ENCODE results near the gene LRIT2. TPM values are rescaled to one million over a fixed set of nuclear protein-coding genes. Genes with fewer than 3 reads are reported as not detected.

Gene LRIT2, protein sequence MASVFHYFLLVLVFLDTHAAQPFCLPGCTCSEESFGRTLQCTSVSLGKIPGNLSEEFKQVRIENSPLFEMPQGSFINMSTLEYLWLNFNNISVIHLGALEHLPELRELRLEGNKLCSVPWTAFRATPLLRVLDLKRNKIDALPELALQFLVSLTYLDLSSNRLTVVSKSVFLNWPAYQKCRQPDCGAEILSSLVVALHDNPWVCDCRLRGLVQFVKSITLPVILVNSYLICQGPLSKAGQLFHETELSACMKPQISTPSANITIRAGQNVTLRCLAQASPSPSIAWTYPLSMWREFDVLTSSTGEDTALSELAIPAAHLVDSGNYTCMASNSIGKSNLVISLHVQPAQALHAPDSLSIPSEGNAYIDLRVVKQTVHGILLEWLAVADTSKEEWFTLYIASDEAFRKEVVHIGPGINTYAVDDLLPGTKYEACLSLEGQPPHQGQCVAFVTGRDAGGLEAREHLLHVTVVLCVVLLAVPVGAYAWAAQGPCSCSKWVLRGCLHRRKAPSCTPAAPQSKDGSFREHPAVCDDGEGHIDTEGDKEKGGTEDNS
- total RNA-seq (2021) (not detected in 3 replicates), Bru-seq, nascent RNA (not detected)
- long read RNA-seq, experiment 1: 0 reads
- long read RNA-seq, experiment 2: 0 reads
- long read RNA-seq, experiment 3: 0 reads

DNA sequence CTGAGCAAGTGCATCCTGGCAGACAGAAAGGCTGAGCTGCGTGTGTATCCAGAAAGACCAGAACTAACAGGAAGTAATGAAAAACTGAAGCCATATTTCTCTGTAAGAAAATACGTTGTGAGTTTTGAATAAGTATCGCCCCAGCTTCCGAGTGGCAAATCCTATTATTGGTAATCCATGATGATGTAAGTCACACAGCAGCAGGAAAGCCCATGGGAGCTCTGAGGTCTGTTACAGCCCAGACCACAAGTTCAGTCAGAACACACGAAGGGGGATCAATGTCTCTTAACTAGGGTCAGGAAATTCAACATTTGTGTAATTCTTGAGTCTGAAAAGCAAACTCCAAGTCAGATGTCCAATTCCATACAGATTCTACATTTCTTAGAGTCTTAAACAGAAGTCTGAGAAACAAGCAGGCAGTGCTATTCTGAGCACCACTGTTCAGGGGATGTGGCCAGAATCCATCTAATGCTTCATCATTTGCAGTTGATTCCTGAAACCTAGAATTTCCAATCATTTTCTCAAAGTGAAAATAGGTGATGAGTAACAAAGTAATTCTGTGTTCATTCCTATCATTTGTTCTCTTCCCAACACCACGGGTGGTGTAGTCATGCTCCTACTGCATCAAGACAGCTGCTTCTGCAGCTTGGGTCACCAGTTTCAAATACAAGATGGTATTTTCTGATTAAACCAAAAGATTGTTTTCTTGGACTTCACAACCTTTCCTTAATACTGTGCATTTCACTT lies at the start of gene LRIT2:
LRIT2 (minus strand) TSS at position 118 of the 747 bp plus-strand sequence; CDS start at position 94, 24 bp downstream.
- ChIA-PET POLR2A (no interaction called here), CTCF (interaction anchor here (5.9 kb wide), 1 partner anchor 11 kb away, joined by 36 read pairs; no protein-coding TSS in a partner anchor)
- TF ChIP-seq JAZF1 (CRISPR knock-in tag; IDR thresholded peaks at IDR 0.05) (no peak), ZNF423 (CRISPR knock-in tag; IDR thresholded peaks at IDR 0.05) (no peak), PRDM15 (CRISPR knock-in tag; IDR thresholded peaks at IDR 0.05) (no peak)
- Mint-ChIP-seq H3K4me3 (no peak within 1 kb of the TSS), H3K36me3 (no peaks in the 10 kb centered on the region), H3K27me3 (ENCODE audit: low read depth) (peaks cover 6% of the 10 kb centered on the region), H3K27ac (no peak within 1 kb of the TSS), H3K4me1 (no peaks in the 10 kb centered on the region), H3K9me3 (no peaks in the 10 kb centered on the region)
- ATAC-seq (no peak), DNase-seq (ENCODE audit: low spot score) (no peak)

GRCh38 chr10:84270708-84271107 lies 45.4 kb upstream of the LRIT2 start:
- Mint-ChIP-seq H3K4me1 (peaks cover 9% of the 10 kb centered on the region), H3K4me3 (no peak overlapping the region), H3K36me3 (no peaks in the 10 kb centered on the region), H3K9me3 (no peaks in the 10 kb centered on the region), H3K27me3 (ENCODE audit: low read depth) (peaks cover 5% of the 10 kb centered on the region), H3K27ac (no peak overlapping the region)
- TF ChIP-seq EMX1 (CRISPR knock-in tag; IDR thresholded peaks at IDR 0.05): no peak
- no peak for TF ChIP-seq ZNF416 (CRISPR knock-in tag; IDR thresholded peaks at IDR 0.05)
- TF ChIP-seq ZNF425 (CRISPR knock-in tag; conservative IDR thresholded peaks at IDR 0.05): no peak
- ATAC-seq (no peak), DNase-seq (ENCODE audit: low spot score) (no peak)
- ChIA-PET POLR2A (no interaction called here), CTCF (interaction anchor here (7.0 kb wide), 1 partner anchor 267 kb away, joined by 261 read pairs; no protein-coding TSS in a partner anchor)

DNA sequence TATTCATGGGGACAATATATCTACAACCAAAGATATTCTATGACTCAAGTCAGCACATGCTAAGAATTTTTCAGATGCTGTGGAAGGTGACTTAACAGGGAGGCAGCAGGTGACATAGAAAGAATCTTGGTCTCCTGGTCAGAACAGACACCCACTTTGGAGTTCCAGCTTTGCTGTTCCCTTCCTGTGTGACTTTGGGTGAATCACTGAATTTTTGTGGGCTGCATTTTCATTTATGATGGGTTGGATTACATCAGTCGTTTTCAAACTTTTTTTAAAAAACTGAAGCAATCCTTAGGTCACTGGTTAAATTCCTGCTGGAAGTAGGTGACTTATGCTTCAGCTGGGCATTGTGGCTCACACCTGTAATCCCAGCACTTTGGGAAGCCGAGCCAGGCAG lies 44.4 kb upstream of the LRIT2 start:
- H3K4me1 Mint-ChIP-seq: peaks cover 14% of the 10 kb centered on the region
- no peaks in the 10 kb centered on the region for H3K9me3 Mint-ChIP-seq
- no peak overlapping the region for H3K4me3 Mint-ChIP-seq
- H3K27ac Mint-ChIP-seq: no peak overlapping the region
- ChIA-PET CTCF (interaction anchor here (1.2 to 7.0 kb wide), 2 partner anchors 33 to 268 kb away, joined by 3 to 261 read pairs; no protein-coding TSS in a partner anchor), POLR2A (no interaction called here)
- H3K36me3 Mint-ChIP-seq: no peaks in the 10 kb centered on the region
- TF ChIP-seq, protein P1, sequence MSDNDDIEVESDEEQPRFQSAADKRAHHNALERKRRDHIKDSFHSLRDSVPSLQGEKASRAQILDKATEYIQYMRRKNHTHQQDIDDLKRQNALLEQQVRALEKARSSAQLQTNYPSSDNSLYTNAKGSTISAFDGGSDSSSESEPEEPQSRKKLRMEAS (CRISPR knock-in tag; IDR thresholded peaks at IDR 0.05): no peak
- TF ChIP-seq SP1 (CRISPR knock-in tag; conservative IDR thresholded peaks at IDR 0.05): no peak
- TF ChIP-seq ZNF317 (CRISPR knock-in tag; IDR thresholded peaks at IDR 0.05; ENCODE audit: borderline replicate concordance, low read depth): no peak
- no peak for TF ChIP-seq NFYB (CRISPR knock-in tag; conservative IDR thresholded peaks at IDR 0.05; ENCODE audit: low read depth)
- TF ChIP-seq, protein P2, sequence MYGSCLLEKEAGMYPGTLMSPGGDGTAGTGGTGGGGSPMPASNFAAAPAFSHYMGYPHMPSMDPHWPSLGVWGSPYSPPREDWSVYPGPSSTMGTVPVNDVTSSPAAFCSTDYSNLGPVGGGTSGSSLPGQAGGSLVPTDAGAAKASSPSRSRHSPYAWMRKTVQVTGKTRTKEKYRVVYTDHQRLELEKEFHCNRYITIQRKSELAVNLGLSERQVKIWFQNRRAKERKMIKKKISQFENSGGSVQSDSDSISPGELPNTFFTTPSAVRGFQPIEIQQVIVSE (CRISPR knock-in tag; IDR thresholded peaks at IDR 0.05; ENCODE audit: borderline replicate concordance): no peak
- no peak for TF ChIP-seq ZBTB21 (CRISPR knock-in tag; IDR thresholded peaks at IDR 0.05; ENCODE audit: borderline replicate concordance)
- ATAC-seq: no peak
- DNase-seq (ENCODE audit: low spot score): no peak
- H3K27me3 Mint-ChIP-seq (ENCODE audit: low read depth): peaks cover 10% of the 10 kb centered on the region
